IPS-NIHi11 (cell line): ENCODE measurements around the gene SLC38A10.

Source experiments
- DNase-seq: peaks from one replicate; pipeline ENCODE4 v3.0.0; 2012; ENCODE audit warnings: mixed read lengths, low spot score

The SLC38A10 gene

DNA sequence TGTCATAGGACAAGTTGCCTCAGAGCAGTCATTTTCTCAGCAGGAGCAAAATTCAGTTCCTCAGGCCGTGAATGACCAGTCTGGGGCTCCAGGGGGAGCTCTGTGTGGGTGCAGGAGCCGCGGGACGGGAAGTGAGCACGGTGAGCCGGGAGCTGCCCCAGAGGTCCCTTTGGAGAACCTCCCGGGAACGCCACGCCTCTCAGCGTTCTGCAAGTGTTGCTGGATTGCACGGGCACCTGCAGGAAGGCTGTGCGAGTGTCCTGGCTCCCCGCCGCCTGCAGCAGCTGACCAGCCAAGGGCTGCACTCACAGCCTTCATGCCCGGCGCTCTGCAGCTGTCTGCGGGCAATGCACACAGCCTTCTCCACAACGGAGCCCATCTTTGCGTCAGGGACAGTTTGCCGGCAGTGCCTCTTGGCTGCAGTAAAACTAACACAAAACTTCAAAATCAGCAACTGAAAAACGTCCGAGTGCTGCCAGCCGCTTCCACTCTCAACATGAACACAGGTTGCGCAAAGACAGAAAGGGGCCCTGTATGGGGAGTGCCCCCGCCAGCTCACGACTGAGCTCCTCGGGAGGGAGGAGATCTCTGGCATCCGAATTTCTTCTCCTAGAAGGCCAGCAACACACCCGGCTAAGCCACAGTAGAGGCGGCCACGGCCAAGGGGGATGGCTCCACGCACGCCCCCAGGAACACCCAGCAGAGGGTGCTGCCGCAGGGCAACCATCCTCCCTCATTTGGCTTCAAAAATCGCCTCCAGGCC, 40.0 kb downstream of the SLC38A10 start:
- peak; percentile 82 for DNase-seq

DNA sequence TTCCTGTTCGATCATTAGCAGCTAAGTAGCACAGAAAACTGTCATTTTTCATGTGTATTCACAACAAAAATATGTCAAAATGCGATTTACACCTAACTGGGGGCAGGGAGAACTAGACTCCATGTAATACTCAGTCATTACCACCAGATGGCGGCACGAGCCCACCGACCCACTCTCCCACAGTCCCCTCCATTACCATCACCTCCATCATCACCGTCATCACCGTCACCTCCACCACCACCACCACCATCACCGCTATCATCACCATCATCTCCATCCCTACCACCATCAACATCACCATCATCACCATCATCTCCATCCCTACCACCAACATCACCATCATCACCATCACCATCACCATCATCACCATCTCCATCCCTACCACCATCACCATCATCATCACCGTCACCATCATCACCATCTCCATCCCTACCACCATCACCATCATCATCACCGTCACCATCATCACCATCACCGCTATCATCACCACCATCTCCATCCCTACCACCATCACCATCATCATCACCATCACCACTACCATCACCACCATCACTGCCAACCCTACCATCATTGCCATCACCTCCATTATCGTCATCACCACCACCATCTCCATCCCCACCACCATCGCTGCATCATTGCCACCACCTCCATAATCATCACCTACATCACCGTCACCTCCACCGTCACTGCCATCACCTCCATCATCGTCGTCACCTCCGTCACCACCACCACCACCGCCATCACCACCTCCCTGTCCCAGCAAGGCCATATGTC, 41.6 kb downstream of the SLC38A10 start:
- peak; percentile 78 for DNase-seq

DNA sequence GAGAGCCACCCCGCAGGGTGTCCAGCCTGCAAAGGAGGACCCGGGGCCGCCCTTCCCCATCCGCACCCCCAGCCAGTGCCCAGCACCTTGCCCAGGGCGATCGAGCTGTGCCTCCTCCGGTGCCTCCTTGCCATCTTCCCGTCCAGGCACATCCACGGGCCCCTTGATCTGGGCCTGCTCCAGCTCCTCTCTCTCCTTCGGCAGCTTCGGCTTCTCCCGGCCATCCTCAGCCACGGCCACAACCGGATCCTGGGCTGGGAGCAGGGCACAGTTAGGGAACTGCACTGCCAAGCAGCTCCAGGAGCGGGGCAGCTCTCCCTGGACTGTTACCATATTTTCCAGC, 42.1 kb downstream of the SLC38A10 start:
- no peak for DNase-seq

DNA sequence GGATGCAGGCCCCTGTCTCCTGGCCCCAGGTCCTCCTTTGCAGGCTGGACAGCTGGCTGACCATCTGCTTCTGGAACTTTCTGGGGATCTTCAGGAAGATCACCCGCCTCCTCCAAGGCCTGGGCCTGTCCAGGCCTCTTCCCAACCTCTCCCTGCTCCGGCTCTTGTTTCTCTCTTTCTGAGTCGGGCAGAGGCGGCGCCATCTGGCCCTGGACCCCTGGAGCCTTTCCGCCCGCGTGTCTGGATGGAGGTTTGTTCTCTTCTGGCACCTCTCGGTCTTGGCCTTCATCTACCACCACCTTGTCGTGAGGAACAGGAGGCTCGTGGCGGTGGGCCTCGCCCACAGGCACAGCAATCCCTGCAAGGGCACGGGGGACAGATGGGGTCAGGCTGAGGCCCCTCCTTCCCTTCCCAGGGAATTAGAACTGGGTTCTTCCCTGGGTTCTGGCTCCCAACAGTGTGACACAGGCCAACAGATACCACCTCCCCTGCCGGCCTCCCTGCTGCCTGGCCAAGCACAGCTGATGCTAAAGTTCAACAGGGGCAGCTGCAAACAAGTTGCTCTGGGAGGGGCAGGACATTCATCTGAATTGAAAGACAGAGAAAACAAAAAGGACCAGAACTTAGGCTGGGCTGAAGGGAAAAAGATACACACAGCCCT, 42.7 kb downstream of the SLC38A10 start:
- DNase-seq: no peak

DNA sequence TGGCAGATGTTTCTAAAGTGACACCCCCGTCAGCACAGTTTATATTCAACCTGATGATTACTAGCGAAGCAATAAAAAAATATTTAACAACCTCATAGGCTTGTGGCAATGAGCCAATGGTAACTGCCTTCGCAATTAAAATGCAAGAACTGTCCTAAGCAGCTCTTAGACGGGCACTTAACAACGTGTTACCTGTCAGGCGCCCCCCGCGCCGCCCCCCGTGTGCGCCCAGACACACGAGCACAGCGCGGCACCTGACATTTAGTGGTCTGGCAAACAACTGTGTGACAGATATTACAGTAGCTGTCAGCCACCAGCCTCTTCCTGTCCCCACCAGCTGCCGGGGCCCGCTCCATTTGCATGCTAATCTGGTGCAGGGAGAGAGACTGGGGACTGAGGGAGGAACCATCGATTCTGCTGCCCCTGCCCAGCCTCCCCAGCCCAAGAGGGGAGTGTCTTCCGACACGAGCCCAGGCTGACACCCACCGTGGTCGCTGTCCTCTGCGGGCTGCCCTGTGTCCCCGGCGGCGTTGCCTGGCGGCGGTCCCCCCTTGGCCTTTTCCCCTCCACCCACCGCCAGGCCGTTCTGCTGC, 43.3 kb downstream of the SLC38A10 start:
- no peak for DNase-seq

DNA sequence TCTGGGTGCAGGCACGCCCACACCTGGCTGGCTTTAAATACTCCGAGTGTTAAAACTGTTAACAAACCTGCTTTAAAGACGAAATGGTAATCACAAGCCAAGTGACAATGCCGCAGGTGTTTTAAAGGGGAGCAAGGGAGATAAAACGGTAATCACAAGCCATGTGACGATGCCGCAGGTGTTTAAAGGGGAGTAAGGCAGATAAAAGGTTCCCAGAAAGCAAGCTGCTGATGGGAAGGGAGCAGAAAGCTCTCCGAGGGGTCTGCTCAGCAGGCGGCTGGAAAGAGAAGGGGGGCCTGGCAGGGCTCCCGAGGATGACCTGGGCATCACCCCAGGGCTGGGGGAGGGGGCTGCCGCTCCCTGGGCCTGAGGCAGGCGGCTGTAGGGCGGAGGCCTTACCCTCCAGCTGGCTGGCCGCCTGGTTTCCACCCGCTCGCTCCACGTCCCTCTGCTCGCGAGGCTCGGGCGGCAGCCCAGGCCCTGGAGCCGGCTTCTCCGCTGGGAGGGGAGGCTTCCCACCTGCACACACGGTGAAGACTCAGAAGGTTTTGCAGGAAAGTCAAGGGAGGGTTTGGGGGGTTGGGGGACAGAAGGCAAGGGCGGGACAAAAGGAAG, 43.9 kb downstream of the SLC38A10 start:
- DNase-seq: no peak

DNA sequence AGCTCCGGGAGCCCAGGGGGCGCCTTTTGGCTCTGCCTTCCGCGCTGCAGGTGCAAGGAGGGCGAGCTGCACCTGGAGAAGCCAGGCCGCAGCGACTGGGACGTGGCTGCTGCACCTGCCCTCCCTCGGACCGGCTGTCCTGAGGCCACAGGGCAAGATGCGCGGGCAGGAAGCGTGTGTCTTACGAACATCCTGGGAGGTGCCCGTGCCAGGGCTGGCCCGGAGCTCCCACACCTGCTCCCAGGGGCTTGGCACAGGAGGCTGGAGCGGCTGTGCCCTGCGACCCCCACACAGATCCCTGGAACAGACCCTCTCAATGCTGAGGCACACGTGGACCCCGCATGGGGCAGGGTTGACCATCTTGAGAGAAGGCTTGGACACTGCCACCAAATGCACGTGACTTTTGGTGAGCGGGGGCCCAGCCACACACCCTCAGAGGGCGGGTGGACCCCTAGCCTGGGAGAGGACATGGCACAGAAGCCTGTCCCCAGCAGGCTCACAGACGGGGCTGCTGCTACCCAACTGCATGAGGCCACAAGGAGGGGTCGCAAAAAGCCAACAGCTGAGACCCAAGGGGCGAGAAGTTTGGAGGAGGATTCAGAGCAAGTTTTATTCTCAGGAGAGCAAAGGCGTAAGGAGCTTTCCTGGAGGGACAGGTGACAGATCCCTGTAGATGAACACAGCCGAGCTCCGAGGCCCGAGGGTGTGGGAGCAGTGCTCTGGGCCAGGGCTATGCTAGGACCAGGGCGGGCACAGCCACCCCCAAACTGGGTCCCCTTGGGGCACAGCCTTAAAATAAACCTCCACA, 44.6 kb downstream of the SLC38A10 start:
- no peak for DNase-seq

DNA sequence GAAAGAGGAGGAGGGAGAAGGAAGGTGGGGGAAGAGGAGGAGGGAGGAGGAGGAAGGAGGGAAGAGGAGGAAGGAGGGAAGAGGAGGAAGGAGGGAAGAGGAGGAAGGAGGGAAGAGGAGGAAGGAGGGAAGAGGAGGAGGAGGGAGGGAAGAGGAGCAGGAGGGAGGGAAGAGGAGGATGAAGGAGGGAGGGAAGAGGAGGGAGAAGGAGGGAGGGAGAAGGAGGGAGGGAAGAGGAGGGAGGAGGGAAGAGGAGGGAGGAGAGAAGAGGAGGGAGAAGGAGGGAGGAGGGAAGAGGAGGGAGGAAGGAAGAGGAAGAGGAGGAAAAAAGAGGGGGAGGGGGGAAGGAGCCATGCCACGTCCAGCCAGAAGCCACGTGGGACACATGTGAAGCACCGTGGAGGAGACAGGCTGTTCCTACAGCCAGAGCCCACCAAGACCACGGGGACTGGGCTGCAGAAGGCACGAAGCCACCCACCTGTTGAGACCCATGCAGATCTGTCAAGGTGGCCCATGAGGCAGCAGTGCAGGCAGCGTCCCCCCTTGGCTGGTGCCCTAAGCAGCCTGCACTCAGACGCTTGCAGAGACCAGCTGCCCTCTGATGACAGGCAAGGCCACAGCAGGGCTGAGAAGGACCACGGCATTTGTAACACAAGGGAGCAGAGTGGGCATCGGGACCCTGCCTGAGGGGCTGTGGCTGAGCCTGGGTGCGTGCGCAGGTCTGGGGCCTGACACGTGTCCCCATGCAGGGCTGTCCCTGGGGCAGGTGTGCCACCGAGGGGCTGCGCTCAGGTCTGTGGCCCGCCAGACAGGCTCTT, 45.7 kb downstream of the SLC38A10 start:
- no peak for DNase-seq

DNA sequence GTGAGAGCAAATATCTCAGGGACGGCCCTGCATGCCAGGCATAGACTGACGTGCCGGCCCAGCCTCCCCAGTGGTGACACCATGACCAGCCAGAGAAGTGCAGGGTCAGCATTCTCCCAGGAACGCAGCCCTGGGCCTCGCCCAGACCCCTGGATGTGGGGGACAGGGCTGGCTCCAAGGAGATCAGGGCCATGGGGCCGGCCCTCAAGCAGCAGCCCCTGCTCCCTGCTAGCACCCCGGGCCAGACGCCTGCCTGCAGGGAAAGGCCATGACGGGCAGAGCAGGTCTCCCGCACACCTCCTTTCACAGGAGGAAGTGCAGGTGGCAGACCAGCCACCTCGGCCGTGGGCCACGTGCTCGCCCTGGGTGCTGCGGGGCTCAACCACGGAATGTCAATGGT, 46.5 kb downstream of the SLC38A10 start:
- no peak for DNase-seq

DNA sequence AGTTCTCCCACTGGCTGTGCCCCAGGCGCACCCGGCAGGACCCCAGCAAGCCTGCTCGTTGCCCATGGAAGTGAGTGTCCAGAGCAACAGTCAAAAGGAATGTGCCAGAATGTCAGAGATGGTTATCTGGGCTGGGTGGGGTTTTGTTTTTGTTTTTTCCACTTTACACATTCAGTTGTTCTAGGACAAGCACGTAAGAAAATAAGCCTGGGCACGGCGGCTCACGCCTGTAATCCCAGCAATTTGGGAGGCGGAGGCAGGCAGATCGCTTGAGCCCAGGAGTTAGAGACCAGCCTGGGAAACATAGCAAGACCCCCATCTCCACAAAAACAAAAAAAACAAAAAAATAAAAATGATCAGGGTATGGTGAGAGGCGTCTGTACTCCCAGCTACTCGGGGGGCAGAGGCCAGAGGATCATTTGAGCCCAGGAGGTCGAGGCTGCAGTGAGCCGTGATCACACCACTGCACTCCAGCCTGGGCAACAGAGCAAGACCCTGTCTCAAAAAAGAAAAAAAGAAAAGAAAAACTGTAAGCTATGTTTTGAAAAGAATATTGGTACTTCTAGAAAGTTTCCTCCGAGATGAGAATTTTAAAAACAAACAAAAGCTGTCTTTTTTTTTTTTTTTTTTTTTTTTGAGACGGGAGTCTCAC, 47.6 kb downstream of the SLC38A10 start:
- no peak for DNase-seq

DNA sequence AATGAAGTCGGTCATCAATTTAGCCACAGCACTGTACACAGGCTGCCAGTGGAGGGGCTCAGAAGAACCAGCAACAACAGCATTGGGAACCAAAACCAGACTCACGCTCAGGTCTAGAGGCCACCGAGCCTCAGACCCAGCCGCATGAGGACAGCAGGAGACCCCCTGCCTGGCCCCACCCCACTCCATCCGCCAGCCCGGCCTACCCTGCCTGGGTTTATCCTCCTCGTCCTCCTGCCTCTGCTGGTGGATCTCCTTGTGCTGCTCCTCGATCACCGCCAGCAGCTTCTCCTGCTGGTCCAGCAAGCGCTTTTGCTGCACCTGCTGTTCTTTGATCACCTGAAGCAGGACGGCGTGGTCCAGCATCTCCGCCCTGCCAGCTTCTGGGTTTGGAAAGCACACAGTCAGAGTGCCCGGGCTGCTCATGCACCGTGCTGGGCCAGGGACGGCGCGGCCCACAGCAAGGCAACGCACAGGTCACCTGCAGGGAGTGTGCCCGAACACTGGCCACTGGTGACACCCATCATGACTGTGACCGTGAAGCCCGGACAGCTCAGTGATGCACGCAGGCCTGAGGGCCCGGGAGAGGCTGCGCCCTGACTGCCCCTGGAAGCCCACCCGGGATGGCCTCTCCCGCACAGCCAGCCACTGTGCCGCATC, 48.3 kb downstream of the SLC38A10 start:
- no peak for DNase-seq

DNA sequence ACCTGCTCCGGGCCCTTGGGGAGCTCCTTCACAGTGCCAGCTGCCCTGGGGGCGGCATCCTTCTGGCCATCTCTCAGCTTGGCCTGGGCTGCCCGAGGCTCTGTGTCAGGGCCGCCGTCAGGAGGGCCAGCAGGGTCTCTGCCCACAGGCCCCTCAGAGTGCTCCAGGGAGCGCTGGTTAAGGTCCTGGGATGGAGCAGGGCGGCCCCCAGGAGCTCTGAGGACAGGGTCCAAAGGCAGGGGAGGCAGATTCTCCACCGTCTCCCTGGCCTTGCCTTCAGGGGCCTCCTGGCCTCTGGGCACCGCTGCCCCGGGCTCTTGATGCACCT, 48.8 kb downstream of the SLC38A10 start:
- no peak for DNase-seq

DNA sequence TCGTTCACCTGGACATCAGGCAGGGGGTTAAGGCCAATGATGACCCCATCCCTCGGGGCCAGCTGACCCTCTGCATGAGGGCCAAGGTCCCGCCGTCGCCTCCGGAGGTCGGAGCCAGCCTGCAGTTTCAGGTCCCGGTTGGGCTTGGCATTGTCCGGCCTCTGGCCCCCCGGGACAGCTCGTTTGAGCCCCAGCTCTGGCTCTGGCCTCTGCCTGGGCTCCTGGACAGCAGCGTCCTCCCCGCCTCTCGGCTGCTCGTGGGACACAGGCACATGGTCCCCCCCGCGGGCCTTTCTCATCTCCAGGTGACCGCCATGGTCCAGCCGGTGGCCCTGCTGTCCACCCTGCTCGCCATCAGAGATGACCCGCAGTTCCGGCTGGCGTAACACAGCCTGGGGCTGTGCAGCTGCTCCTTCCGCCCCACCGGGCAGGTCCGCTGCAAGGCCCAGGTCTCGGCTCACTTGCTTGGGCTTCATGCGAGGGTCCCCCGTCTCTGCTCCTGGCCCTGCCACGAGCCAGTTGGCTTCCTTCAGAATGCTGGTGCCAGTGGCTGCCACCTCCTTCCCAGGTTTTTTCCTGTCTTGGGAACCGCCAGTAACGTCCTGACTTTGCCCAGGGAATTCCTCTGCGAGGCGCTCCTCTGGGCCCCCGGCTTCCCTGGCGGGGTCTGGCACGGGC, 49.3 kb downstream of the SLC38A10 start:
- no peak for DNase-seq

DNA sequence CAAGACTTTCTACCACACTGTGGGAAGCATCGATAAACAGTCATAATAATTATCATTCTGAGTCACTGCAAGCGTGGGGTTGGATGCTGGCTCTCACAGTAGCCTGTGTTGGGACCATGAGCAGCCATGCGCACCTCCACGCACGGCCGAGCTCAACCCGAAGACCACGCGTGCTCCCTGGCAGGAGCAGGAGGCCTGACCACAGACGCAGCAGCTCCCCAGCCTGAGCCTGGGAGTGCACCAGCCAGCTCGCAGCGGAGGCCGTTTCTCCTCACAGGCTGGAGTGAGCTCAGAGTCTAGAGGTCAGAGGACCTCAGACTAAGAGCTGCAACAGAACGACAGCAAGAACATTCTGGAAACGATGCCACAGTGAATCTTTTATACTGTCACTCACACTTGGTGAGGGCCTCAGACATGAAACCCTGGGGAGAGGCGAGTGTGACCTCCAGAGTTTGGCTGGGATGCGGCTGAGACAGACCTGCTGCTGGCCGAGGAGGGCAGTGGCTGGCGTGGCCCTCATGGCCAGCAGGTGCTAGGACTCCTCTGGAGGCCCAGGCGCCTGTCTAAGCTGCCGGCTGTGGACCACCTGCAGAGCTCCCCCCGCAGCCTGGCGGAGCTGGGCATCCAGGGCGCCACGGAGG, 50.0 kb downstream of the SLC38A10 start:
- no peak for DNase-seq

DNA sequence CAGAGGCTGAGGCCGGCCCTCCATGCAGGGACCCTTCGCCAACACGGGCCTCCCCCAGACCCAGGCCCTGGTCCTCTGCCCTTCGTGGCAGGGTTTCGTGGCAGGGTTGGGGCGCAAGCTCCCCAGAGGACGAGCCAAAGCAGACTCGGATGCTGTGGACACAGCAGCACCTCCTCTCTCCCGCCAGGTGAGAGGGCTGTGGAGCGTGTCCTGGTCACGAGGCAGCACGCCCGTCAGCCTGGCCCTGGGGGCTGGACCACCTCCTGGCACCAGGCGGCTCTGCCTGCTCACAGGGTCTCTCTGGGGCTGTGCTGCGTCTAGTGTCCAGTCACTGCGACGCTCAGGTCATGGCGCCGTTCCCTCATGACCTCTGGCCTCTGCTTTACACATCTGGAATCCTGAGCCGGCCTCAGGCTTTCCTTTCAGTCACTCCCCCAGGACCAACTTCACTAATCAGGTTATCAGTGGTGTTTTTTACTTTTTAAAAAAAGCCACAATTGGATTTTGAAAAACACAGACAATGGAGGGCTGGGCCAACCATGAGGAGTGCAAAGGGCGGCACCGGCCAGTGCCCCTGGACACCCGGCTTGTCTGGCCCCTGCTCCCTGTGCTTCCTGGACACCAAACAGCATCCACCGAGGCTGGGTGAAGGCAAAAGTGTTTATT, 50.6 kb downstream of the SLC38A10 start:
- no peak for DNase-seq

DNA sequence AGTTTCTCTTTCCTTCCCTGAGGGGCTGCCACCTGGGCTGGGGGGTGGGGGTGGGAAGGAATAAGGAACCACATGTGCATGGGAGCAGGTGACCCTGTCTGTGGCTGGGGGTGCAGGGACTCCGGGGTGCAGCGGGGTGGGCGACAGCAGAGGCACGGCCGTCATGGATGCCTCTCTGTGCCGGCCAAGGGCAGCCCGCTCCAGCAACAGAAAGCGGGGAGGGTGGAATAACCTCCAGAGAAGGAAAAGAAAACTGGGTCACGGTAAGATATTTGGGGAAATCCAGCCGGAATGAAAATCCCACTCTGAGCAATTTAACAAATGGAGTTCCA, 51.8 kb downstream of the SLC38A10 start:
- DNase-seq: no peak

DNA sequence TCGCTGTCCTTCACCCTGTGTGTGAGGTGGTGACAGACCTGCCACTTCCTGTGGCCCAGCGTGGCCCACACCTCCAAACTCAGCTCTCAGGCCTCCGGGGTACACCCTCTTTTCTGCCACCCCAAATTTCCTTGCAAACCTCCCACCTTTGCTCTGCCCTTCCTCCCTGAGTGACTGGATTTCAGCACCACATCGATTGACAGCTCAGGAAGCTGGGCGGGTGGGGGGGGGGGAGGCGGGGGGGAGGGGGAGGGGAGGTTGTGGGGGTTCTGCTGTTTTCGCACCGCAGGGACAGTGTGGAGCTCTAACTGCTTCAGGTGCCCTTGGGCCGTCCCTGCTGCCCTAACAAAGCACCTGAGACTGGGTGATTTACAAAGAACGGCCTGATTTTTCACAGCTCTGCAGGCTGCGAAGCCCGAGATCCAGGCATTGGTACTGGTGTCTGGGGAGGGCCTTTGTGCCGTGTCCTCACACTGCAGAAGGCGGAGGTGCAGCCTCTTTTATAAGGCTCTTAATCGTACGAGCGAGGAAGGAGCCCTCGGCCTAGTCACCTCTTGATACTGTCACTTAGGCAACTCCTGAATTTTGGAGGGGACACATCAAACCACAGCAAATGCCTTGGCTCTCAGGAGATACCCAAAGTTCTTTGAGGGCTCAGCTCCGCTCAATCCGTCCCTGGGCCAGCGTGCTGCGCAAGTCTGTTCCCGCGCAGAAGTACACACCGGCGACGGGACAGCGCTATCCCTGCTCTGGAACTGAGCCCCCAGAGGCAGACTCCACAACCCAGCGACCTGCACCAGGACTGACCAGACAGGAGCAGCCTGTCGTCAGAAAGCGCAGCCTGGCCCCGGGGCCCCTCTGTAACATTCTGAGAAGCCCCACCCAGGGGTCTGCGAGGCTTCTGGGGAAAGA, 52.4 kb downstream of the SLC38A10 start:
- DNase-seq: peak; percentile 20
